IMR-90 (cell line): ENCODE results near the gene RBBP8NL. TPM values are rescaled to one million over a fixed set of nuclear protein-coding genes. Genes with fewer than 3 reads are reported as not detected.

Source experiments
- ATAC-seq: fragments of 200-7000 bp; cut with Tn5 transposase; 2 replicates; pipeline ENCODE4 v1.9.1; 2020; ENCODE audit warnings: low read depth, mild to moderate bottlenecking, moderate library complexity
- BruUV-seq: library from RNA; stranded (reverse); fragments of 400-500 nt; replicated peaks from 2 replicates; lab custom pipeline; 2021; lab: Mats Ljungman, UMichigan
- CTCF ChIA-PET: fragments of 300-600 bp; formaldehyde crosslinking; extraction: SDS; loops from one replicate; lab custom pipeline; 2021; ENCODE audit warnings: antibody characterized with exemption; lab: Yijun Ruan, JAX
- POLR2A ChIA-PET: fragments of 300-600 bp; sonication (Branson Sonifier 250); formaldehyde crosslinking; loops from one replicate; lab custom pipeline; 2022; ENCODE audit warnings: antibody characterized with exemption; ENCODE audit not compliant: unreplicated experiment; lab: Charles Lee
- DNase-seq: peaks from one replicate; pipeline ENCODE4 v3.0.0; 2013
- H2AFZ ChIP-seq: replicated peaks from 2 replicates; pipeline ENCODE3; 2013; ENCODE audit warnings: low read length, mild to moderate bottlenecking; ENCODE audit not compliant: poor library complexity
- H2AK5ac ChIP-seq: 2 replicates; pipeline ENCODE4 v1.6.1; 2013; ENCODE audit warnings: low read depth, low read length, inconsistent platforms
- H2AK9ac ChIP-seq: replicated peaks from 2 replicates; pipeline ENCODE3; 2013; ENCODE audit warnings: mild to moderate bottlenecking, low read depth, low read length, moderate library complexity; ENCODE audit not compliant: poor library complexity
- H2BK120ac ChIP-seq: 2 replicates; pipeline ENCODE4 v1.6.1; 2013; ENCODE audit warnings: low read depth, low read length, inconsistent platforms
- H2BK15ac ChIP-seq: 3 replicates; pipeline ENCODE4 v1.6.1; 2013; ENCODE audit warnings: low read depth, low read length, inconsistent platforms
- H2BK20ac ChIP-seq: 2 replicates; pipeline ENCODE4 v1.6.1; 2013; ENCODE audit warnings: low read depth, mild to moderate bottlenecking, inconsistent platforms, low read length, moderate library complexity
- H2BK5ac ChIP-seq: 2 replicates; pipeline ENCODE4 v1.6.1; 2013; ENCODE audit warnings: mild to moderate bottlenecking, low read depth, low read length, inconsistent platforms; ENCODE audit not compliant: poor library complexity, severe bottlenecking
- H3K14ac ChIP-seq: replicated peaks from 2 replicates; pipeline ENCODE4 v1.6.1; 2013; ENCODE audit warnings: low read depth, low read length, inconsistent platforms
- H3K18ac ChIP-seq: 2 replicates; pipeline ENCODE4 v1.6.1; 2013; ENCODE audit warnings: low read depth, low read length, control low read depth
- H3K23ac ChIP-seq: 2 replicates; pipeline ENCODE4 v1.6.1; 2013; ENCODE audit warnings: low read depth, low read length, inconsistent platforms
- H3K27ac ChIP-seq: 2 replicates; pipeline ENCODE4 v1.5.1; 2013; ENCODE audit warnings: mild to moderate bottlenecking, control low read depth, low read length; ENCODE audit not compliant: insufficient read depth
- H3K27me3 ChIP-seq: 2 replicates; pipeline ENCODE4 v1.6.1; 2013; ENCODE audit warnings: low read length; ENCODE audit not compliant: control insufficient read depth, insufficient read depth
- H3K36me3 ChIP-seq: 2 replicates; pipeline ENCODE4 v1.6.1; 2013; ENCODE audit warnings: low read length, mixed read lengths; ENCODE audit not compliant: control insufficient read depth, insufficient read depth
- H3K4ac ChIP-seq: 2 replicates; pipeline ENCODE4 v1.6.1; 2013; ENCODE audit warnings: low read depth, low read length, inconsistent platforms
- H3K4me1 ChIP-seq: 2 replicates; pipeline ENCODE4 v1.6.1; 2013; ENCODE audit warnings: low read length, mixed read lengths; ENCODE audit not compliant: control insufficient read depth, insufficient read depth
- H3K4me2 ChIP-seq: 2 replicates; pipeline ENCODE4 v1.6.1; 2013; ENCODE audit warnings: low read depth, mild to moderate bottlenecking, control low read depth, low read length, moderate library complexity
- H3K4me3 ChIP-seq: 2 replicates; pipeline ENCODE4 v1.5.1; 2013; ENCODE audit warnings: low read depth, mild to moderate bottlenecking, control low read depth, low read length, moderate library complexity; ENCODE audit not compliant: insufficient read depth
- H3K56ac ChIP-seq: 2 replicates; pipeline ENCODE4 v1.6.1; 2013; ENCODE audit warnings: low read length, inconsistent platforms; ENCODE audit not compliant: insufficient read depth; ENCODE audit errors: extremely low read depth
- H3K79me1 ChIP-seq, 2 experiments: 2 replicates each; pipeline ENCODE4 v1.6.1; 2013; ENCODE audit warnings: low read length in 2 of 2, inconsistent platforms in 1 of 2, low read depth in 1 of 2
- H3K9ac ChIP-seq: 2 replicates; pipeline ENCODE4 v1.6.1; 2013; ENCODE audit warnings: low read depth, low read length, control low read depth
- H3K9me1 ChIP-seq: 2 replicates; pipeline ENCODE4 v1.6.1; 2013; ENCODE audit warnings: low read length, inconsistent platforms; ENCODE audit not compliant: insufficient read depth
- H3K9me3 ChIP-seq: 2 replicates; pipeline ENCODE4 v1.6.1; 2013; ENCODE audit warnings: low read length; ENCODE audit not compliant: control insufficient read depth, insufficient read depth
- H4K20me1 ChIP-seq: 2 replicates; pipeline ENCODE4 v1.6.1; 2013; ENCODE audit warnings: low read length, inconsistent platforms; ENCODE audit not compliant: insufficient read depth
- H4K5ac ChIP-seq: 2 replicates; pipeline ENCODE4 v1.6.1; 2013; ENCODE audit warnings: mild to moderate bottlenecking, low read depth, low read length, control low read depth
- H4K8ac ChIP-seq, 2 experiments: 2 replicates each; pipeline ENCODE4 v1.6.1; 2013; ENCODE audit warnings: low read depth in 2 of 2, low read length in 2 of 2, control low read depth in 1 of 2, inconsistent platforms in 1 of 2
- H4K91ac ChIP-seq: 2 replicates; pipeline ENCODE4 v1.6.1; 2013; ENCODE audit warnings: low read depth, low read length, inconsistent platforms; ENCODE audit not compliant: insufficient read depth
- BHLHE40 ChIP-seq: fragments of 150-350 bp; IDR thresholded peaks from 2 replicates; pipeline ENCODE4 v1.6.1; 2016; ENCODE audit warnings: mild to moderate bottlenecking, low read depth, low read length
- CEBPB ChIP-seq: IDR thresholded peaks from 2 replicates; pipeline ENCODE4 v1.6.1; 2012; ENCODE audit warnings: low read depth, low read length, improper control_type of control experiment
- FOS ChIP-seq: fragments of 150-350 bp; IDR thresholded peaks from 2 replicates; pipeline ENCODE4 v1.6.1; 2016; ENCODE audit warnings: low read depth, low read length
- MAZ ChIP-seq: IDR thresholded peaks from 2 replicates; pipeline ENCODE4 v1.6.1; 2012; ENCODE audit warnings: low read depth, mild to moderate bottlenecking, low read length, improper control_type of control experiment, moderate library complexity, borderline replicate concordance
- MXI1 ChIP-seq: IDR thresholded peaks from 2 replicates; pipeline ENCODE4 v1.6.1; 2012; ENCODE audit warnings: low read depth, mild to moderate bottlenecking, low read length, moderate library complexity, borderline replicate concordance
- NFE2L2 ChIP-seq: fragments of 150-350 bp; IDR thresholded peaks from 2 replicates; pipeline ENCODE4 v1.6.1; 2016; ENCODE audit warnings: low read depth, mild to moderate bottlenecking, low read length
- POLR2A ChIP-seq: IDR thresholded peaks from 2 replicates; pipeline ENCODE4 v1.6.1; 2012; ENCODE audit warnings: mild to moderate bottlenecking, low read depth, low read length
- RAD21 ChIP-seq: IDR thresholded peaks from 2 replicates; pipeline ENCODE4 v1.6.1; 2012; ENCODE audit warnings: low read length, improper control_type of control experiment
- RCOR1 ChIP-seq: IDR thresholded peaks from 2 replicates; pipeline ENCODE4 v1.6.1; 2012; ENCODE audit warnings: mild to moderate bottlenecking, low read length, improper control_type of control experiment; ENCODE audit not compliant: insufficient replicate concordance
- RFX5 ChIP-seq: IDR thresholded peaks from 2 replicates; pipeline ENCODE4 v1.8.0; 2012; ENCODE audit warnings: low read depth, mild to moderate bottlenecking, low read length, moderate library complexity
- SMC3 ChIP-seq: fragments of 150-350 bp; IDR thresholded peaks from 2 replicates; pipeline ENCODE4 v1.6.1; 2016; ENCODE audit warnings: low read depth, mild to moderate bottlenecking, antibody characterized with exemption, low read length, moderate library complexity
- WGBS, 2 experiments: methylation state at CpG; one replicate each; pipeline versions ENCODE4 v1.1.5 to v1.1.7; 2013; ENCODE audit warnings: missing lambda C conversion rate in 2 of 2; ENCODE audit not compliant: insufficient read length in 1 of 2; ENCODE audit errors: extremely low coverage in 2 of 2; 5-methylcytosine and 5-hydroxymethylcytosine counted together
- dilution Hi-C: fragments of 300-500 bp; cut with HindIII; formaldehyde crosslinking; loops from one replicate; pipeline ENCODE4 v1.14.3; 2018; ENCODE audit warnings: low sequenced_read_pairs; ENCODE audit not compliant: unreplicated experiment
- in situ Hi-C: fragments of 300-500 bp; cut with MboI; formaldehyde crosslinking; loops from 3 replicates; pipeline ENCODE4 v1.14.3; 2019; ENCODE audit warnings: low sequenced_read_pairs, inconsistent platforms, mixed read lengths
- intact Hi-C: fragments of 100-400 bp; cut with micrococcal nuclease; formaldehyde crosslinking; loops from 2 replicates; pipeline ENCODE4 v1.10.0; 2022
- polyA plus RNA-seq, 3 experiments: library from polyadenylated mRNA; depleted of rRNA; stranded (reverse); fragments of >200 nt; gene quantifications; 2 replicates each; pipeline ENCODE4 v1.2.3, GENCODE V29; 2012; ENCODE audit warnings: low replicate concordance in 1 of 3
- total RNA-seq: library from RNA; depleted of rRNA; stranded (reverse); fragments of >200 nt; gene quantifications from 2 replicates; pipeline ENCODE4 v1.2.3, GENCODE V29; 2012
- TF ChIP-seq, protein P1 (sequence below): conservative IDR thresholded peaks from 2 replicates; pipeline ENCODE4 v1.5.1; 2012; ENCODE audit warnings: mild to moderate bottlenecking, low read depth, low read length, improper control_type of control experiment
- TF ChIP-seq, protein P2 (sequence below): fragments of 150-350 bp; IDR thresholded peaks from 2 replicates; pipeline ENCODE4 v1.6.1; 2017; ENCODE audit warnings: mild to moderate bottlenecking, antibody characterized with exemption, low read length, low read depth

RBBP8NL gene
- total and polyA plus RNA-seq, 2 of the 4 experiments (the other 2 are of a cell fraction): not detected

DNA sequence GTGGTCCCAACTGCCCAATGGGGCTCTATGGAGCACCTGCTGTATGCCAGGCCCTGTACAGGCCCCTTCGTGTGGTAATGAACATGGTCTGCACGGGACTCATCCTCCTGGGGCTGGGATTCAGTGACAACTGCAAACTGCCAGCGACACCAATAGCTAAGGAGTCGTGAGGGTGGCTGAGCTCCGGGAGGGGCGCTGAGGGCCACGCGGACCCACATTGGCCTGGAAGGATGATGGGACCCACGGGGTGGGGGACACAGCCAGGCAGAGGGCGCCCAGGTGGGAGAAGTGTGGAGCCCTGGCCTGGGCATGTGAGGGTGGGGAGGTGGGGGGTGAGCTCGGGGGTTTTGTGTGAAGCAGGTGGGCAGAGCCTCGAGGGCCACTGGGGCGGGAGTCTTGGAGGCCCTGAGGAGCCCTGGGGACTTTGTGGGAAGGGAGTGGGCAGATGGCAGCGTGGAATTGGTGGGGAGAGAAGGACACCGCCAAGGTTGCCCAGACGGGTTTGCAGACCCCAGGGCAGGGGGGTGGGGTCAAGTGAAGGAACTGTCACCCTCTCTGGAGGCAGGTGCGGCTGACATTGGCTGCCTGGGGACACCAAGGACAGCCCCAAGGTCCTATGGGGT is 26.0 kb upstream of the RBBP8NL start:
- no TSS peak for BruUV-seq
- in situ Hi-C loops: no loop called here
- no peak overlapping the region for H4K91ac ChIP-seq
- no peak overlapping the region for H3K14ac ChIP-seq
- H4K5ac ChIP-seq: no peak overlapping the region
- no peak overlapping the region for H3K9ac ChIP-seq
- dilution Hi-C loops: no loop called here
- H2BK20ac ChIP-seq: no peak overlapping the region
- TF ChIP-seq CEBPB: no peak
- TF ChIP-seq, protein P1, sequence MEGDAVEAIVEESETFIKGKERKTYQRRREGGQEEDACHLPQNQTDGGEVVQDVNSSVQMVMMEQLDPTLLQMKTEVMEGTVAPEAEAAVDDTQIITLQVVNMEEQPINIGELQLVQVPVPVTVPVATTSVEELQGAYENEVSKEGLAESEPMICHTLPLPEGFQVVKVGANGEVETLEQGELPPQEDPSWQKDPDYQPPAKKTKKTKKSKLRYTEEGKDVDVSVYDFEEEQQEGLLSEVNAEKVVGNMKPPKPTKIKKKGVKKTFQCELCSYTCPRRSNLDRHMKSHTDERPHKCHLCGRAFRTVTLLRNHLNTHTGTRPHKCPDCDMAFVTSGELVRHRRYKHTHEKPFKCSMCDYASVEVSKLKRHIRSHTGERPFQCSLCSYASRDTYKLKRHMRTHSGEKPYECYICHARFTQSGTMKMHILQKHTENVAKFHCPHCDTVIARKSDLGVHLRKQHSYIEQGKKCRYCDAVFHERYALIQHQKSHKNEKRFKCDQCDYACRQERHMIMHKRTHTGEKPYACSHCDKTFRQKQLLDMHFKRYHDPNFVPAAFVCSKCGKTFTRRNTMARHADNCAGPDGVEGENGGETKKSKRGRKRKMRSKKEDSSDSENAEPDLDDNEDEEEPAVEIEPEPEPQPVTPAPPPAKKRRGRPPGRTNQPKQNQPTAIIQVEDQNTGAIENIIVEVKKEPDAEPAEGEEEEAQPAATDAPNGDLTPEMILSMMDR: no peak
- TF ChIP-seq RAD21: no peak
- TF ChIP-seq BHLHE40: no peak
- TF ChIP-seq MAZ: no peak
- TF ChIP-seq FOS: no peak
- TF ChIP-seq, protein P2, sequence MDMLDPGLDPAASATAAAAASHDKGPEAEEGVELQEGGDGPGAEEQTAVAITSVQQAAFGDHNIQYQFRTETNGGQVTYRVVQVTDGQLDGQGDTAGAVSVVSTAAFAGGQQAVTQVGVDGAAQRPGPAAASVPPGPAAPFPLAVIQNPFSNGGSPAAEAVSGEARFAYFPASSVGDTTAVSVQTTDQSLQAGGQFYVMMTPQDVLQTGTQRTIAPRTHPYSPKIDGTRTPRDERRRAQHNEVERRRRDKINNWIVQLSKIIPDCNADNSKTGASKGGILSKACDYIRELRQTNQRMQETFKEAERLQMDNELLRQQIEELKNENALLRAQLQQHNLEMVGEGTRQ: no peak
- no peak for TF ChIP-seq SMC3
- TF ChIP-seq RCOR1: no peak
- TF ChIP-seq POLR2A: no peak
- no peak for TF ChIP-seq RFX5
- no peak for TF ChIP-seq NFE2L2
- no peak for TF ChIP-seq MXI1
- no peak for DNase-seq
- no peak overlapping the region for H3K27ac ChIP-seq
- ChIA-PET CTCF (no interaction called here), POLR2A (no interaction called here)
- no peaks in the 10 kb centered on the region for H3K9me3 ChIP-seq
- H3K4me2 ChIP-seq: no peak overlapping the region
- H3K4me3 ChIP-seq: no peak overlapping the region
- no peaks in the 10 kb centered on the region for H4K20me1 ChIP-seq
- no peak overlapping the region for H3K23ac ChIP-seq
- no peak overlapping the region for H2AK5ac ChIP-seq
- H4K8ac ChIP-seq: no peak overlapping the region
- peak overlapping the region; percentile 55 for H2AK9ac ChIP-seq
- no peak overlapping the region for H2AFZ ChIP-seq
- no peak overlapping the region for H3K4ac ChIP-seq
- H2BK15ac ChIP-seq: no peak overlapping the region
- H3K18ac ChIP-seq: no peak overlapping the region
- H3K56ac ChIP-seq: no peak overlapping the region
- no peaks in the 10 kb centered on the region for H3K9me1 ChIP-seq
- H3K79me1 ChIP-seq: no peaks in the 10 kb centered on the region
- intact Hi-C loops: no loop called here
- H3K4me1 ChIP-seq: no peaks in the 10 kb centered on the region
- H3K36me3 ChIP-seq: no peaks in the 10 kb centered on the region
- H2BK5ac ChIP-seq: no peak overlapping the region
- ATAC-seq: no peak
- H2BK120ac ChIP-seq: no peak overlapping the region
- 75% methylated on average over 5 of the region's 17 CpGs; no CpG with 5 or more reads in 1 of the 2 experiments for WGBS, 2 experiments
- peaks cover 60% of the 10 kb centered on the region for H3K27me3 ChIP-seq
